Measurements from ENCODE around the gene RWDD1. TPM values are rescaled to one million over a fixed set of nuclear protein-coding genes. Genes with fewer than 3 reads are reported as not detected.

RWDD1 gene
- total RNA-seq, 1 experiment from 2014 or later = 22.9 TPM

GRCh38 chr6:116568111-116568510 is 3.2 kb upstream of the RWDD1 start:
- H3K27me3 ChIP-seq (ENCODE audit: insufficient read depth, low read depth) = no peaks in the 10 kb centered on the region
- H3K4me1 ChIP-seq (replicated peaks; ENCODE audit: insufficient read depth) = peaks cover 24% of the 10 kb centered on the region
- no peak overlapping the region for H3K4me3 ChIP-seq
- H3K9me3 ChIP-seq (ENCODE audit: insufficient read depth, low read depth) = no peaks in the 10 kb centered on the region
- POLR2A ChIA-PET (ENCODE audit: unreplicated experiment) = no interaction called here
- no peak for DNase-seq
- no peaks in the 10 kb centered on the region for H3K9me2 ChIP-seq (ENCODE audit: insufficient read depth)
- no peaks in the 10 kb centered on the region for H3K36me3 ChIP-seq (ENCODE audit: low read depth)
- no TSS peak for BruUV-seq (replicated peaks)
- H4K20me1 ChIP-seq (ENCODE audit: insufficient read depth) = no peaks in the 10 kb centered on the region
- CTCF ChIA-PET = no interaction called here
- intact Hi-C loops (cut with micrococcal nuclease; ENCODE audit: unreplicated experiment) = loop anchor here (10.0 kb wide), 1 partner anchor 193 kb away; the partner anchor contains the start of gene DSE
- H3K27ac ChIP-seq = no peak overlapping the region
- peaks cover 8% of the 10 kb centered on the region; the same call in 1 of the 2 replicates for H3F3A ChIP-seq (ENCODE audit: insufficient read depth, low read depth)
- H3K79me2 ChIP-seq (ENCODE audit: low read depth) = peaks cover 33% of the 10 kb centered on the region
- TF ChIP-seq, protein P1, sequence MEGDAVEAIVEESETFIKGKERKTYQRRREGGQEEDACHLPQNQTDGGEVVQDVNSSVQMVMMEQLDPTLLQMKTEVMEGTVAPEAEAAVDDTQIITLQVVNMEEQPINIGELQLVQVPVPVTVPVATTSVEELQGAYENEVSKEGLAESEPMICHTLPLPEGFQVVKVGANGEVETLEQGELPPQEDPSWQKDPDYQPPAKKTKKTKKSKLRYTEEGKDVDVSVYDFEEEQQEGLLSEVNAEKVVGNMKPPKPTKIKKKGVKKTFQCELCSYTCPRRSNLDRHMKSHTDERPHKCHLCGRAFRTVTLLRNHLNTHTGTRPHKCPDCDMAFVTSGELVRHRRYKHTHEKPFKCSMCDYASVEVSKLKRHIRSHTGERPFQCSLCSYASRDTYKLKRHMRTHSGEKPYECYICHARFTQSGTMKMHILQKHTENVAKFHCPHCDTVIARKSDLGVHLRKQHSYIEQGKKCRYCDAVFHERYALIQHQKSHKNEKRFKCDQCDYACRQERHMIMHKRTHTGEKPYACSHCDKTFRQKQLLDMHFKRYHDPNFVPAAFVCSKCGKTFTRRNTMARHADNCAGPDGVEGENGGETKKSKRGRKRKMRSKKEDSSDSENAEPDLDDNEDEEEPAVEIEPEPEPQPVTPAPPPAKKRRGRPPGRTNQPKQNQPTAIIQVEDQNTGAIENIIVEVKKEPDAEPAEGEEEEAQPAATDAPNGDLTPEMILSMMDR (conservative IDR thresholded peaks at IDR 0.05) = no peak
- TF ChIP-seq EZH2 (IDR thresholded peaks at IDR 0.05; ENCODE audit: low read depth) = no peak
- H2AFZ ChIP-seq = no peak overlapping the region
- H3K4me2 ChIP-seq = no peak overlapping the region

DNA sequence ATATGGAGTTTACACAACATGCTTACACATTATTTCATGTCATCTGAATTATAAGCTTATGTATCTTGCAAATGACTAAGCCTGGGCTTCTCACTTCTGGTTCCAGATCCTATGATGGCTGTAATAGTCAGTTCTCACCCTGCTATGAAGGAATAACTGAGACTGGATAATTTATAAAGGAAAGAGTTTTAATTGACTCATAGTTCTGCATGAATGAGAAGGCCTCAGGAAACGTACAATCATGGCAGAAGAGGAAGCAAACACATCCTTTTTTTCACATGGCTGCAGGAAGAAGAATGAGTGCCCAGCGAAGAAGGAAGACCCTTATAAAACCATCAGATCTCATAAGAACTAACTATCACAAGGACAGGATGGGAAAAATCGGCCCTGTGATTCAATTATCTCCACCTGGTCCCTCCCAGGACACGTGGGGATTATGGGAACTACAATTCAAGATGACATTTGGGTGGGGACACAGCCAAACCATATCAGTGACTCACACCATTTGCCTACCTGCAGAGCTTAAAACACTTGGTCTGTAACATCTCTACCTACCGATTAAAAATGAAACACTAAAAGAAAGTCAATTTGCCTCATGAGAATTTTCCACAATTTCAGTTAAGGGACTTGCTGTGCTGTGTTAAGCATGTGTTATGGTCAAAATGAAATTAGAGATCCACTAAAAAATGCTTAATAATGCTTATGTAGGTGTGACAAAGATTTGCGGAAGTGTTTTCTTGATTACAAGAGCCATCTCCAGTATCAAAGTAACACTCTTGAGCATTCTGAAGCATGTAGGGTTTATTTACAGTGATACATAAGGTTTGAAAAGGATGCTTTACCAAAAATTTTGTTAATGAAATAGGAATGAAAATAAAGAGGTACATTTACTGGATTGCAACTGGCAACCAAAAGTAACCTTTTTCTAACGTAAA is 2.2 kb upstream of the RWDD1 start:
- TF ChIP-seq, protein P1 (conservative IDR thresholded peaks at IDR 0.05) = no peak
- TF ChIP-seq EZH2 (IDR thresholded peaks at IDR 0.05; ENCODE audit: low read depth) = no peak
- intact Hi-C loops (cut with micrococcal nuclease; ENCODE audit: unreplicated experiment) = loop anchor here (10.0 kb wide), 1 partner anchor 194 kb away; the partner anchor contains the start of gene DSE
- Histone ChIP-seq H3K27me3 (ENCODE audit: insufficient read depth, low read depth) (no peaks in the 10 kb centered on the region), H3K4me2 (peak overlapping the region; percentile 92), H3K79me2 (ENCODE audit: low read depth) (peaks cover 43% of the 10 kb centered on the region), H3K36me3 (ENCODE audit: low read depth) (no peaks in the 10 kb centered on the region), H3K4me1 (replicated peaks; ENCODE audit: insufficient read depth) (peaks cover 30% of the 10 kb centered on the region), H3F3A (ENCODE audit: insufficient read depth, low read depth) (peaks cover 8% of the 10 kb centered on the region; the same call in 1 of the 2 replicates), H3K9me2 (ENCODE audit: insufficient read depth) (no peaks in the 10 kb centered on the region), H3K9me3 (ENCODE audit: insufficient read depth, low read depth) (no peaks in the 10 kb centered on the region), H3K27ac (no peak overlapping the region), H2AFZ (no peak overlapping the region), H4K20me1 (ENCODE audit: insufficient read depth) (no peaks in the 10 kb centered on the region), H3K4me3 (no peak overlapping the region)
- peak in 1 of 2 experiments; percentile 8 for DNase-seq
- CTCF ChIA-PET = no interaction called here
- POLR2A ChIA-PET (ENCODE audit: unreplicated experiment) = interaction anchor here (0.7 kb wide), 1 partner anchor 289 kb away, joined by 3 read pairs; the partner anchor contains the start of gene TSPYL1
- no TSS peak for BruUV-seq (replicated peaks)

GRCh38 chr6:116571683-116572000 is 338 bp downstream of the RWDD1 start:
- Histone ChIP-seq H3K27me3 (ENCODE audit: insufficient read depth, low read depth) (no peaks in the 10 kb centered on the region), H2AFZ (peak overlapping the region; percentile 92), H3K4me1 (replicated peaks; ENCODE audit: insufficient read depth) (peaks cover 30% of the 10 kb centered on the region), H3K27ac (peak overlapping the region; percentile 60), H3F3A (ENCODE audit: insufficient read depth, low read depth) (peaks cover 8% of the 10 kb centered on the region; the same call in 1 of the 2 replicates), H4K20me1 (ENCODE audit: insufficient read depth) (no peaks in the 10 kb centered on the region), H3K36me3 (ENCODE audit: low read depth) (0 out of 2 replicates have a peak, but pooled peaks cover 3% of the 10 kb centered on the region), H3K9me3 (ENCODE audit: insufficient read depth, low read depth) (no peaks in the 10 kb centered on the region), H3K79me2 (ENCODE audit: low read depth) (peaks cover 67% of the 10 kb centered on the region), H3K9me2 (ENCODE audit: insufficient read depth) (no peaks in the 10 kb centered on the region), H3K4me2 (peak overlapping the region; percentile 81), H3K4me3 (peak overlapping the region; percentile 95)
- intact Hi-C loops (cut with micrococcal nuclease; ENCODE audit: unreplicated experiment) = loop anchor here (1.0 to 5.0 kb wide), 4 partner anchors 45 to 354 kb away; partner anchors contain the start of genes KPNA5, RSPH4A and TSPYL1
- no peak for TF ChIP-seq EZH2 (IDR thresholded peaks at IDR 0.05; ENCODE audit: low read depth)
- TF ChIP-seq, protein P1 (conservative IDR thresholded peaks at IDR 0.05) = no peak
- BruUV-seq (replicated peaks) = TSS peak; percentile 40
- DNase-seq = no peak
- POLR2A ChIA-PET (ENCODE audit: unreplicated experiment) = interaction anchor here (0.6 to 1.0 kb wide), 4 partner anchors 67 to 1031 kb away, joined by 4 to 6 read pairs (median 6); partner anchors contain the start of genes GOPC and TSPYL1
- CTCF ChIA-PET = interaction anchor here (0.7 to 1.6 kb wide), 5 partner anchors 11 to 303 kb away, joined by 3 to 5 read pairs (median 4); partner anchors contain the start of gene CALHM5
